ENCODE results near the gene ZMYND10. TPM values are rescaled to one million over a fixed set of nuclear protein-coding genes. Genes with fewer than 3 reads are reported as not detected.

Gene ZMYND10
- total RNA-seq, 1 experiment from 2014 or later: 1.4 TPM

DNA sequence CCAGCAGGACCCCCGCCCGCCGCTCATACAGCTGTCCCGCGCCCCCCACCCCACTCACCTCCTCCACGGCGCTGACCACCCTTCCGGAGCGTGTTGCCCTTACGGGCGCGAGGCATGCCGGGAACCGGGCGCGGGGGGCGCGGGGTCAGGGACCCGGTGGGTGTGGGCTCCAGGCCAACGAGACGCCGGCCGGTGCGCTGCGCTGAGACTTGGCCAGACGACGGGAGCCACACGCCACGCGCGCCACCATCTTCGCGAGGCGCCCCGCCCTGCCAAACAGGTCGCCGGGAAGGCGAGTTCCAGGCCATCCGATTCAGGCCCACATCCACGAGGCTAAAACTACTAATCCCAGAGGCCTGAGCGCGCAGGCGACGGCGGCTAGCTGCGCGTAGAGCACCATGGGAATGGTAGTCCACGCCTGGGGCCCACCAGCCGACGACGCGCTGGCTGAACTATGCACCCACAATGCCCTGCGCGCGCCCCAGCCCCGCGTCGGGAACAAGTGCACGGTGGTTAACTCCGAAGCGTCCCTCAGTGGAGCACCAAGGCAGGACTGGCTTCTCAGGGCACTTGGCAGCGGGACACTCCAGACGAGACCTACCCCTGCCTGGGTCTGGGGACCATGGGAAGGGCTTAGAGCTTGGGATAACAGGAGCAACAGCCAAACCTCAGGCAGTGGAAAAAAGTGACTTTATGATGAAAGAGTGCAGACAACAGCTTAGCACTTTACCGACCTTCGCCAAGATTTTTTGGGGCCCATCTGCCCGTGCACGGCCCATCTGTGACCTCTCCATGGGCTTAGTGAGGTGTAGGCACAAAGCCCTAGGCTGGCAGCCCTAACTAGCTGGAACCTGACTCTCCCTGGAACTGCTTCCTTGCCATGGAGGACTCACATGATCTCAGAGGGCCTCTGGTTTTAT is 53.1 kb downstream of the ZMYND10 start, which contains the start of gene IFRD2:
TSS of gene IFRD2 (minus strand) at position 271 of the 920 bp plus-strand sequence. CDS start at position 116, 155 bp downstream.
- Mint-ChIP-seq H3K9me3 (no peaks in the 10 kb centered on the region; a peak in 1 of 5 replicates), H3K4me1 (peaks cover 11% of the 10 kb centered on the region in 2 experiments), H3K27me3 (ENCODE audit: low read depth) (no peaks in the 10 kb centered on the region), H3K36me3 (ENCODE audit: insufficient read depth in 1 of 3, low read depth in 3 of 3) (peaks cover 27 to 42% (median 34%) of the 10 kb centered on the region in 3 experiments; a peak in 6 of 7 replicates), H3K27ac (peak within 1 kb of the TSS; percentile 87 to 99 (median 96); a peak in 6 of 7 replicates), H3K4me3 (peak within 1 kb of the TSS; percentile 82 to 87)
- H2BK15ac ChIP-seq (ENCODE audit: low read depth, low read length): no peak within 1 kb of the TSS
- peak within 1 kb of the TSS; percentile 91 for H3K4me2 ChIP-seq (ENCODE audit: insufficient read depth, insufficient read length, low read length)
- H2BK120ac ChIP-seq (ENCODE audit: low read depth, low read length, poor library complexity, severe bottlenecking): no peak within 1 kb of the TSS
- H3K27me3 ChIP-seq (ENCODE audit: insufficient read depth, low read length): no peaks in the 10 kb centered on the region
- peak within 1 kb of the TSS; percentile 63 for H3K14ac ChIP-seq (ENCODE audit: insufficient read depth, low read length)
- H4K91ac ChIP-seq (ENCODE audit: insufficient read length, low read depth, low read length): no peak within 1 kb of the TSS
- no peak within 1 kb of the TSS for H2BK12ac ChIP-seq (ENCODE audit: insufficient read length, low read depth, low read length)
- TF ChIP-seq, protein P1, sequence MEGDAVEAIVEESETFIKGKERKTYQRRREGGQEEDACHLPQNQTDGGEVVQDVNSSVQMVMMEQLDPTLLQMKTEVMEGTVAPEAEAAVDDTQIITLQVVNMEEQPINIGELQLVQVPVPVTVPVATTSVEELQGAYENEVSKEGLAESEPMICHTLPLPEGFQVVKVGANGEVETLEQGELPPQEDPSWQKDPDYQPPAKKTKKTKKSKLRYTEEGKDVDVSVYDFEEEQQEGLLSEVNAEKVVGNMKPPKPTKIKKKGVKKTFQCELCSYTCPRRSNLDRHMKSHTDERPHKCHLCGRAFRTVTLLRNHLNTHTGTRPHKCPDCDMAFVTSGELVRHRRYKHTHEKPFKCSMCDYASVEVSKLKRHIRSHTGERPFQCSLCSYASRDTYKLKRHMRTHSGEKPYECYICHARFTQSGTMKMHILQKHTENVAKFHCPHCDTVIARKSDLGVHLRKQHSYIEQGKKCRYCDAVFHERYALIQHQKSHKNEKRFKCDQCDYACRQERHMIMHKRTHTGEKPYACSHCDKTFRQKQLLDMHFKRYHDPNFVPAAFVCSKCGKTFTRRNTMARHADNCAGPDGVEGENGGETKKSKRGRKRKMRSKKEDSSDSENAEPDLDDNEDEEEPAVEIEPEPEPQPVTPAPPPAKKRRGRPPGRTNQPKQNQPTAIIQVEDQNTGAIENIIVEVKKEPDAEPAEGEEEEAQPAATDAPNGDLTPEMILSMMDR (conservative IDR thresholded peaks at IDR 0.05): no peak
- peak; percentile 98 for DNase-seq
- H3K18ac ChIP-seq (ENCODE audit: insufficient read length, low read depth, low read length): peak within 1 kb of the TSS; percentile 64
- no peak within 1 kb of the TSS for H3K56ac ChIP-seq (ENCODE audit: insufficient read length, low read depth, low read length)
- no peak within 1 kb of the TSS for H3K27ac ChIP-seq (ENCODE audit: insufficient read length, low read depth, low read length)
- no peak within 1 kb of the TSS for H2BK20ac ChIP-seq (ENCODE audit: low read depth, low read length, poor library complexity, severe bottlenecking)
- H3K79me2 ChIP-seq (ENCODE audit: insufficient read depth, low read length): peaks cover 3% of the 10 kb centered on the region; the same call in 1 of the 2 replicates
- H3K9ac ChIP-seq (ENCODE audit: extremely low read depth, insufficient read length, low read length): peak within 1 kb of the TSS; percentile 73
- H3T11ph ChIP-seq (ENCODE audit: low read length): no peak within 1 kb of the TSS
- peaks cover 5% of the 10 kb centered on the region for H3K23me2 ChIP-seq (ENCODE audit: insufficient read length, low read depth, low read length, poor library complexity, severe bottlenecking)
- no peak within 1 kb of the TSS for H4K8ac ChIP-seq (replicated peaks; ENCODE audit: insufficient read length, low read depth, low read length)
- H3K4me1 ChIP-seq (ENCODE audit: insufficient read depth, low read length): no peaks in the 10 kb centered on the region
- H2AFZ ChIP-seq (ENCODE audit: low read length): no peak within 1 kb of the TSS
- no peak within 1 kb of the TSS for H2AK5ac ChIP-seq (ENCODE audit: insufficient read length, low read length)
- no CpG with 5 or more reads among the region's 67 CpGs for WGBS (ENCODE audit: extremely low coverage, insufficient read length, low lambda C conversion rate)
- no peaks in the 10 kb centered on the region for H3K79me1 ChIP-seq (ENCODE audit: insufficient read depth, low read depth, low read length, poor library complexity, severe bottlenecking)
- no peak within 1 kb of the TSS for H3K23ac ChIP-seq (ENCODE audit: insufficient read length, low read depth, low read length)
- no peak within 1 kb of the TSS for H4K5ac ChIP-seq (ENCODE audit: insufficient read length, low read depth, low read length)
- H3K4ac ChIP-seq (ENCODE audit: low read depth, low read length): no peak within 1 kb of the TSS
- no peaks in the 10 kb centered on the region for H3K9me3 ChIP-seq (ENCODE audit: control insufficient read depth, low read depth, low read length)
- no peaks in the 10 kb centered on the region for H4K20me1 ChIP-seq (ENCODE audit: control insufficient read depth, insufficient read depth, insufficient read length)
- no peak within 1 kb of the TSS for H2BK5ac ChIP-seq (ENCODE audit: insufficient read length, low read length)

Other genes with a start within 250 kb of the ZMYND10 start
- 11.9 and 14.3 TPM in 2 replicates for gene SEMA3F, start 190.4 kb downstream of the ZMYND10 start, total RNA-seq (2021)
- gene GNAT1, start 154.1 kb downstream of the ZMYND10 start, total RNA-seq (2021): 0.18 TPM in 1 of 2 replicates, not detected in the other
- gene SLC38A3, start 140.5 kb downstream of the ZMYND10 start, total RNA-seq (2021): 1.4 and 3.2 TPM in 2 replicates
- gene GNAI2, start 109.5 kb downstream of the ZMYND10 start, total RNA-seq (2021): 210 and 218 TPM in 2 replicates
- 4.4 and 6.4 TPM in 2 replicates for gene SEMA3B, start 76.6 kb downstream of the ZMYND10 start, total RNA-seq (2021)
- gene LSMEM2, start 66.6 kb downstream of the ZMYND10 start, total RNA-seq (2021): 0.24 and 0.50 TPM in 2 replicates
- gene IFRD2, start 53.3 kb downstream of the ZMYND10 start, total RNA-seq (2021): 107 and 109 TPM in 2 replicates
- gene HYAL3, start 46.3 kb downstream of the ZMYND10 start, total RNA-seq (2021): 2.3 and 3.1 TPM in 2 replicates
- 4.9 and 6.0 TPM in 2 replicates for gene NAA80, start 46.3 kb downstream of the ZMYND10 start, total RNA-seq (2021)
- gene HYAL1, start 42.2 kb downstream of the ZMYND10 start, total RNA-seq (2021): 2.0 and 2.2 TPM in 2 replicates
- 51.9 and 57.6 TPM in 2 replicates for gene HYAL2, start 23.0 kb downstream of the ZMYND10 start, total RNA-seq (2021)
- gene TUSC2, start 17.5 kb downstream of the ZMYND10 start, total RNA-seq (2021): 33.5 and 35.5 TPM in 2 replicates
- 15.1 and 15.8 TPM in 2 replicates for gene RASSF1, start 4.9 kb downstream of the ZMYND10 start, total RNA-seq (2021)
- 23.0 and 23.4 TPM in 2 replicates for gene NPRL2, start 5.0 kb upstream of the ZMYND10 start, total RNA-seq (2021)
- gene CYB561D2, start 5.1 kb upstream of the ZMYND10 start, total RNA-seq (2021): 16.8 and 19.0 TPM in 2 replicates
- gene TMEM115, start 13.8 kb upstream of the ZMYND10 start, total RNA-seq (2021): 32.3 and 34.0 TPM in 2 replicates
- 27.7 and 28.1 TPM in 2 replicates for gene CACNA2D2, start 157.9 kb upstream of the ZMYND10 start, total RNA-seq (2021)
- gene C3orf18, start 222.0 kb upstream of the ZMYND10 start, total RNA-seq (2021): 5.5 and 7.1 TPM in 2 replicates
- 11.6 and 12.5 TPM in 2 replicates for gene HEMK1, start 223.8 kb upstream of the ZMYND10 start, total RNA-seq (2021)